Ovary (tissue), 9 donors: ENCODE data around the gene ADCY6. TPM values are rescaled to one million over a fixed set of nuclear protein-coding genes. Genes with fewer than 3 reads are reported as not detected.
"Not testable (repeated sequence)": the region's sequence is repeated elsewhere in the genome, so short reads cannot be mapped to it uniquely, and the experiment has no call there.

Source experiments
- DNase-seq, 5 donors: peaks; one replicate each; pipeline ENCODE4 v3.0.0-alpha.2; 2019 to 2020
- H3K27ac ChIP-seq, 2 donors: fragments of 200-600 bp; one replicate each; pipeline versions ENCODE4 v1.5.1 to v1.8.0; 2019 to 2022
- H3K27me3 ChIP-seq: fragments of 200-600 bp; one replicate; pipeline ENCODE4 v1.8.0; 2022
- H3K36me3 ChIP-seq: fragments of 200-600 bp; sonication (generic); one replicate; pipeline ENCODE4 v1.5.1; 2019
- H3K4me1 ChIP-seq: one replicate; pipeline ENCODE4 v1.8.1; 2013; ENCODE audit warnings: mild to moderate bottlenecking, moderate library complexity; ENCODE audit not compliant: insufficient read depth
- H3K4me3 ChIP-seq: fragments of 200-600 bp; sonication (generic); one replicate; pipeline ENCODE4 v1.5.1; 2017
- H3K9me3 ChIP-seq, 2 donors: fragments of 200-600 bp in 1 of 2; sonication (generic) in 1 of 2; one replicate each; pipeline versions ENCODE4 v1.5.1 to v1.8.1; 2013 to 2019; ENCODE audit warnings: mild to moderate bottlenecking in 1 of 2, moderate library complexity in 1 of 2
- EP300 ChIP-seq: sonication (generic); formaldehyde crosslinking; IDR thresholded peaks from one replicate; pipeline ENCODE4 v1.6.1; 2017; ENCODE audit warnings: antibody characterized with exemption
- POLR2A ChIP-seq: fragments of 450-650 bp; IDR thresholded peaks from one replicate; pipeline ENCODE4 v1.6.1; 2017; ENCODE audit warnings: antibody characterized with exemption, mild to moderate bottlenecking, moderate library complexity
- WGBS, 3 donors: extraction: QIAGEN DNeasy Blood & Tissue Kit in 1 of 3; methylation state at CpG; one replicate each; pipeline versions ENCODE4 v1.1.5 to v1.1.7; 2013 to 2017; 5-methylcytosine and 5-hydroxymethylcytosine counted together
- intact Hi-C, 4 donors: fragments of 100-400 bp; cut with DNase I; formaldehyde crosslinking; loops; one replicate each; pipeline versions ENCODE4 v1.11.0 to v1.15.1; 2022 to 2023
- polyA plus RNA-seq, 2 donors: library from polyadenylated mRNA; stranded (reverse); fragments of 200-250 nt in 1 of 2; fragments of 350-450 nt in 1 of 2; fragmentation: Illumina TruSeq in 1 of 2; extraction: RNeasy Lipid Tissue Mini Kit (QIAGEN cat#74804) in 1 of 2; gene quantifications; one replicate each; pipeline ENCODE4 v1.2.3, GENCODE V29; 2013 to 2014
- total RNA-seq, 7 donors: library from RNA; depleted of rRNA in 2 of 7; stranded (reverse); fragments of >200 nt in 2 of 7; fragmentation: NEBNext Ultra II Directional in 3 of 7; extraction: Animal tissue kit (Norgen Biotek cat#: 25700) in 3 of 7; gene quantifications; one replicate each; pipeline versions ENCODE4 v1.1.0 to v1.2.4, GENCODE V29; 2016 to 2023
- TF ChIP-seq, protein P1 (sequence below), 3 donors: fragments of 450-650 bp in 2 of 3; fragments of 200-600 bp in 1 of 3; IDR thresholded peaks; one replicate each; pipeline versions ENCODE4 v1.5.1 to v1.8.0; 2016 to 2022; ENCODE audit warnings: antibody characterized with exemption in 3 of 3, mild to moderate bottlenecking in 1 of 3
- donor health status: DM: no; HTN: no; CAD: no; lungs with moderate emphysema.
- donor health status: DM: no; HTN: no; CAD: no.
- donor health status: Bipolar disorder and iron deficiency.
- donor health status: DM: yes; HTN: yes; CAD: no.
- donor health status: DM: no; HTN: no; CAD: no.
- donor health status: DM: yes; HTN: yes; CAD: no.

ADCY6 gene
- total and polyA plus RNA-seq, 9 donors = 14.8 to 83.3 (median 40.6) TPM

GRCh38 chr12:48739618-48740269, 49.1 kb downstream of the ADCY6 start:
- no peak for TF ChIP-seq POLR2A
- TF ChIP-seq, protein P1, sequence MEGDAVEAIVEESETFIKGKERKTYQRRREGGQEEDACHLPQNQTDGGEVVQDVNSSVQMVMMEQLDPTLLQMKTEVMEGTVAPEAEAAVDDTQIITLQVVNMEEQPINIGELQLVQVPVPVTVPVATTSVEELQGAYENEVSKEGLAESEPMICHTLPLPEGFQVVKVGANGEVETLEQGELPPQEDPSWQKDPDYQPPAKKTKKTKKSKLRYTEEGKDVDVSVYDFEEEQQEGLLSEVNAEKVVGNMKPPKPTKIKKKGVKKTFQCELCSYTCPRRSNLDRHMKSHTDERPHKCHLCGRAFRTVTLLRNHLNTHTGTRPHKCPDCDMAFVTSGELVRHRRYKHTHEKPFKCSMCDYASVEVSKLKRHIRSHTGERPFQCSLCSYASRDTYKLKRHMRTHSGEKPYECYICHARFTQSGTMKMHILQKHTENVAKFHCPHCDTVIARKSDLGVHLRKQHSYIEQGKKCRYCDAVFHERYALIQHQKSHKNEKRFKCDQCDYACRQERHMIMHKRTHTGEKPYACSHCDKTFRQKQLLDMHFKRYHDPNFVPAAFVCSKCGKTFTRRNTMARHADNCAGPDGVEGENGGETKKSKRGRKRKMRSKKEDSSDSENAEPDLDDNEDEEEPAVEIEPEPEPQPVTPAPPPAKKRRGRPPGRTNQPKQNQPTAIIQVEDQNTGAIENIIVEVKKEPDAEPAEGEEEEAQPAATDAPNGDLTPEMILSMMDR (IDR thresholded peaks at IDR 0.05) = no peak

DNA sequence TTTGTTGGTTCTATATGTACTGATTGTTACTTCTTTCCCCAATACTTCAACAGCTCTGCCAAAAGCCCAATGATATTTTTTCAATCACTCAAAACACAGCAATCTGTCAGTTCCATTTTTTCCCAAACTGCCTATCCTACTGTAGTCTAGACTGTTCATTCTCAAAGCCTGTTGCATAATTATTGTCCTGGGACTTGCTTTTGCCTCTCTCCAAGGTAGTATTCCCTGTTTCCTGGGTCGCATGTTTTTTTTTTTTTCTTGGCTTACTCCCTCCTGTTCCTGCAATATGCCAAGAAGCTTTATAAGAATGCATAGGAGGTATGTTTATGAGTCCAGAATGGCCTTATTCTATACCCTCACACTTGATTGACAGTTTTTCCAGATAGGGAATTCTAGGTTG, 52.4 kb downstream of the ADCY6 start:
- H3K27me3 ChIP-seq = no peaks in the 10 kb centered on the region
- no peaks in the 10 kb centered on the region for H3K4me1 ChIP-seq
- no peak for DNase-seq
- H3K9me3 ChIP-seq = no peaks in the 10 kb centered on the region
- no peak overlapping the region for H3K27ac ChIP-seq
- H3K36me3 ChIP-seq = no peaks in the 10 kb centered on the region
- TF ChIP-seq, protein P1 (IDR thresholded peaks at IDR 0.05) = no peak
- TF ChIP-seq EP300 (no peak), POLR2A (no peak)
- intact Hi-C loops = no loop called here
- WGBS, 3 donors = 27 to 56% (median 29%) methylated on average over 1 of the region's 1 CpG
- no peak overlapping the region for H3K4me3 ChIP-seq

More at GRCh38 chr12:48739618-48740269, 49.1 kb downstream of the ADCY6 start:
- Histone ChIP-seq H3K4me3 (no peak overlapping the region), H3K4me1 (no peaks in the 10 kb centered on the region), H3K9me3 (no peaks in the 10 kb centered on the region), H3K27me3 (no peaks in the 10 kb centered on the region), H3K27ac (no peak overlapping the region), H3K36me3 (no peaks in the 10 kb centered on the region)
- no peak for DNase-seq
- 14 to 21% (median 16%) methylated on average over 5 of the region's 5 CpGs for WGBS, 3 donors
- intact Hi-C loops = no loop called here

DNA sequence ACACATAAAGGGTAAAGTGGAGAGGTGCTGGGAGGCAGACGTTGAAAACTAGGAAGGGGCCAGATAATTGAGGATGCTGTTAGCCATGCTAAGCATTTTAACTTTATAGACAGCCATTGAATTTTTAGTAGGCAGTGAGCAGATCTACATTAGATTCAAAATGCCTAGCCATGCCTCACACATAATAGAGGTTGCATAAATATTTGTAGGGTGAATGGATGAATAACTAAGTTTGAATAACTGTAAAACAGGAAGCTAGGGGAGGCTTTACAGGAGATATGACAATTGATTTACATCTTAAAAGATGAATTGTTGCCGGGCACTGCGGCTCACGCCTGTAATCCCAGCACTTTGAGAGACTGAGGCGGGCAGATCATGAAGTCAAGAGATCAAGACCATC, 60.1 kb downstream of the ADCY6 start:
- Histone ChIP-seq H3K4me1 (no peaks in the 10 kb centered on the region), H3K36me3 (no peaks in the 10 kb centered on the region), H3K4me3 (no peak overlapping the region), H3K27me3 (no peaks in the 10 kb centered on the region), H3K9me3 (no peaks in the 10 kb centered on the region), H3K27ac (no peak overlapping the region)
- DNase-seq = no peak
- 77 to 83% (median 78%) methylated on average over 5 of the region's 5 CpGs for WGBS, 3 donors
- TF ChIP-seq POLR2A = no peak
- TF ChIP-seq, protein P1 (IDR thresholded peaks at IDR 0.05) = no peak
- intact Hi-C loops = no loop called here

GRCh38 chr12:48720737-48721136, 68.2 kb downstream of the ADCY6 start:
- H3K4me1 ChIP-seq, H3K4me3 ChIP-seq, H3K36me3 ChIP-seq, intact Hi-C loops, DNase-seq, H3K9me3 ChIP-seq, H3K27ac ChIP-seq, H3K27me3 ChIP-seq: not testable (repeated sequence)
- WGBS, 3 donors = 86 to 98% (median 92%) methylated on average over 1 of the region's 1 CpG

- H3K4me1 ChIP-seq, H3K9me3 ChIP-seq, H3K27ac ChIP-seq, H3K36me3 ChIP-seq, H3K27me3 ChIP-seq, intact Hi-C loops, H3K4me3 ChIP-seq, DNase-seq: not testable (repeated sequence)
- 73 to 84% (median 78%) methylated on average over 2 of the region's 2 CpGs for WGBS, 3 donors
Measured at GRCh38 chr12:48720171-48720570, 68.7 kb downstream of the ADCY6 start.

DNA sequence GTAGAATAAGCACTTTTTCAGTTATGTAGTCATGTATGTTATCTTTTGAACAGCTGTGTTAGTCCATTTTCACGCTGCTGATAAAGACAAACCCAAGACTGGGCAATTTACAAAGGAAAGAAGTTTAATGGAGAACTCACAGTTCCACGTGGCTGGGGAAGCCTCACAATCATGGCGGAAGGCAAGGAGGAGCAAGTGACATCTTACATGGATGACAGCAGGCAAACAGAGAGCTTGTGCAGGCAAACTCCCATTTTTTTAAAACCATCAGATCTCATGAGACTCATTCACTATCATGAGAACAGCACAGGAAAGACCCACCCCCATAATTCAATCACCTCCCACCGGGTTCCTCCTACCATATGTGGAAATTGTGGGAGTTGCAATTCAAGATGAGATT, 69.9 kb downstream of the ADCY6 start:
- H3K27ac ChIP-seq, DNase-seq, H3K27me3 ChIP-seq, H3K4me3 ChIP-seq, H3K9me3 ChIP-seq, H3K4me1 ChIP-seq, H3K36me3 ChIP-seq, intact Hi-C loops: not testable (repeated sequence)
- WGBS, 3 donors = 64 to 77% (median 64%) methylated on average over 4 of the region's 4 CpGs
